ENCODE measurements around the gene MRLN. TPM values are rescaled to one million over a fixed set of nuclear protein-coding genes. Genes with fewer than 3 reads are reported as not detected.

MRLN gene
- polyA plus RNA-seq, 1 of the 3 experiments (the other 2 are of a cell fraction), result not detected

GRCh38 chr10:59770689-59771088 is 17.4 kb upstream of the MRLN start:
- no peaks in the 10 kb centered on the region for H3K9me3 ChIP-seq
- H3K27me3 ChIP-seq (ENCODE audit: insufficient read depth), result no peaks in the 10 kb centered on the region
- no peak overlapping the region for H3K9ac ChIP-seq
- no peak overlapping the region for H3K4me2 ChIP-seq
- no peak overlapping the region for H3K27ac ChIP-seq (ENCODE audit: low read depth in 2 of 2, low read length in 1 of 2)
- 90% methylated on average over 6 of the region's 11 CpGs for WGBS (ENCODE audit: low lambda C conversion rate)
- H3K4me3 ChIP-seq (ENCODE audit: low read depth in 2 of 2, low read length in 1 of 2), result no peak overlapping the region
- POLR2A ChIA-PET, result no interaction called here
- CTCF ChIA-PET, result no interaction called here
- TF ChIP-seq USF2 (IDR thresholded peaks at IDR 0.05; ENCODE audit: borderline replicate concordance, low read depth, low read length) (no peak), POLR2AphosphoS5 (IDR thresholded peaks at IDR 0.05; ENCODE audit: low read depth, low read length) (no peak), RAD21 (IDR thresholded peaks at IDR 0.05; ENCODE audit: low read length) (no peak), FOSL2 (IDR thresholded peaks at IDR 0.05; ENCODE audit: borderline replicate concordance, low read depth) (no peak)
- DNase-seq, result no peak
- no peaks in the 10 kb centered on the region for H3K79me2 ChIP-seq (ENCODE audit: insufficient read depth)
- no peaks in the 10 kb centered on the region for H3K4me1 ChIP-seq (ENCODE audit: control insufficient read depth in 1 of 2, insufficient read depth in 2 of 2, low read depth in 1 of 2, low read length in 1 of 2)
- H2AFZ ChIP-seq (ENCODE audit: low read depth), result no peak overlapping the region
- no peaks in the 10 kb centered on the region for H4K20me1 ChIP-seq (ENCODE audit: insufficient read depth)
- H3K36me3 ChIP-seq (replicated peaks in 1 of 2; ENCODE audit: control insufficient read depth in 1 of 2, insufficient read depth in 2 of 2, low read length in 1 of 2), result no peaks in the 10 kb centered on the region
- no peaks in the 10 kb centered on the region for H3F3A ChIP-seq (replicated peaks; ENCODE audit: insufficient read depth)
- H3K9me2 ChIP-seq, result no peaks in the 10 kb centered on the region

GRCh38 chr10:59762505-59762904 is 9.2 kb upstream of the MRLN start:
- Histone ChIP-seq H3K27ac (ENCODE audit: low read depth in 2 of 2, low read length in 1 of 2) (no peak overlapping the region), H2AFZ (ENCODE audit: low read depth) (no peak overlapping the region), H3K9me2 (no peaks in the 10 kb centered on the region), H3K79me2 (ENCODE audit: insufficient read depth) (no peaks in the 10 kb centered on the region), H3F3A (replicated peaks; ENCODE audit: insufficient read depth) (no peaks in the 10 kb centered on the region), H3K27me3 (ENCODE audit: insufficient read depth) (no peaks in the 10 kb centered on the region), H3K9me3 (no peaks in the 10 kb centered on the region), H3K36me3 (replicated peaks in 1 of 2; ENCODE audit: control insufficient read depth in 1 of 2, insufficient read depth in 2 of 2, low read length in 1 of 2) (no peaks in the 10 kb centered on the region), H4K20me1 (ENCODE audit: insufficient read depth) (no peaks in the 10 kb centered on the region), H3K4me3 (ENCODE audit: low read depth in 2 of 2, low read length in 1 of 2) (no peak overlapping the region), H3K4me1 (ENCODE audit: control insufficient read depth in 1 of 2, insufficient read depth in 2 of 2, low read depth in 1 of 2, low read length in 1 of 2) (no peaks in the 10 kb centered on the region), H3K9ac (no peak overlapping the region), H3K4me2 (no peak overlapping the region)
- TF ChIP-seq JUND (IDR thresholded peaks at IDR 0.05) (no peak), MEF2A (IDR thresholded peaks at IDR 0.05; ENCODE audit: borderline replicate concordance, low read depth) (no peak), FOSL2 (IDR thresholded peaks at IDR 0.05; ENCODE audit: borderline replicate concordance, low read depth) (no peak), RAD21 (IDR thresholded peaks at IDR 0.05; ENCODE audit: low read length) (no peak), RFX5 (IDR thresholded peaks at IDR 0.05; ENCODE audit: low read length) (no peak), GABPA (IDR thresholded peaks at IDR 0.05; ENCODE audit: low read depth) (no peak), FOXJ3 (CRISPR knock-in tag; IDR thresholded peaks at IDR 0.05) (no peak)
- TF ChIP-seq, protein P1, sequence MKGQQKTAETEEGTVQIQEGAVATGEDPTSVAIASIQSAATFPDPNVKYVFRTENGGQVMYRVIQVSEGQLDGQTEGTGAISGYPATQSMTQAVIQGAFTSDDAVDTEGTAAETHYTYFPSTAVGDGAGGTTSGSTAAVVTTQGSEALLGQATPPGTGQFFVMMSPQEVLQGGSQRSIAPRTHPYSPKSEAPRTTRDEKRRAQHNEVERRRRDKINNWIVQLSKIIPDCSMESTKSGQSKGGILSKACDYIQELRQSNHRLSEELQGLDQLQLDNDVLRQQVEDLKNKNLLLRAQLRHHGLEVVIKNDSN (IDR thresholded peaks at IDR 0.05; ENCODE audit: borderline replicate concordance, low read depth), result no peak
- TF ChIP-seq, protein P2, sequence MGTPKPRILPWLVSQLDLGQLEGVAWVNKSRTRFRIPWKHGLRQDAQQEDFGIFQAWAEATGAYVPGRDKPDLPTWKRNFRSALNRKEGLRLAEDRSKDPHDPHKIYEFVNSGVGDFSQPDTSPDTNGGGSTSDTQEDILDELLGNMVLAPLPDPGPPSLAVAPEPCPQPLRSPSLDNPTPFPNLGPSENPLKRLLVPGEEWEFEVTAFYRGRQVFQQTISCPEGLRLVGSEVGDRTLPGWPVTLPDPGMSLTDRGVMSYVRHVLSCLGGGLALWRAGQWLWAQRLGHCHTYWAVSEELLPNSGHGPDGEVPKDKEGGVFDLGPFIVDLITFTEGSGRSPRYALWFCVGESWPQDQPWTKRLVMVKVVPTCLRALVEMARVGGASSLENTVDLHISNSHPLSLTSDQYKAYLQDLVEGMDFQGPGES (IDR thresholded peaks at IDR 0.05; ENCODE audit: low read depth, low read length), result no peak
- no peak for DNase-seq
- WGBS (ENCODE audit: low lambda C conversion rate), result 9% methylated on average over 2 of the region's 2 CpGs
- CTCF ChIA-PET, result no interaction called here
- POLR2A ChIA-PET, result no interaction called here

Measured in SK-N-SH (cell line).